ENCODE measurements around the gene LTO1. TPM values are rescaled to one million over a fixed set of nuclear protein-coding genes. Genes with fewer than 3 reads are reported as not detected.

LTO1 gene
- total RNA-seq, 1 experiment from 2014 or later = 36.7 TPM

- CTCF ChIA-PET = no interaction called here
- Mint-ChIP-seq H3K27me3 (ENCODE audit: unreplicated experiment) (no peaks in the 10 kb centered on the region), H3K4me1 (ENCODE audit: low read depth, unreplicated experiment) (no peaks in the 10 kb centered on the region), H3K36me3 (ENCODE audit: insufficient read depth, unreplicated experiment) (peaks cover 30% of the 10 kb centered on the region), H3K9me3 (ENCODE audit: low read depth, unreplicated experiment) (no peaks in the 10 kb centered on the region), H3K4me3 (ENCODE audit: low read depth, unreplicated experiment) (no peak overlapping the region), H3K27ac (ENCODE audit: unreplicated experiment) (no peak overlapping the region)
- no peak for TF ChIP-seq CTCF (IDR thresholded peaks at IDR 0.05; ENCODE audit: unreplicated experiment)
- no peak for DNase-seq
- intact Hi-C loops (cut with micrococcal nuclease; ENCODE audit: unreplicated experiment) = no loop called here
- no TSS peak for BruUV-seq (replicated peaks)
Measured at GRCh38 chr11:69661413-69661715, 13.8 kb downstream of the LTO1 start.

- H3K36me3 Mint-ChIP-seq (ENCODE audit: insufficient read depth, unreplicated experiment) = peaks cover 34% of the 10 kb centered on the region
- TF ChIP-seq CTCF (IDR thresholded peaks at IDR 0.05; ENCODE audit: unreplicated experiment) = no peak
- H3K4me3 Mint-ChIP-seq (ENCODE audit: low read depth, unreplicated experiment) = no peak overlapping the region
- H3K9me3 Mint-ChIP-seq (ENCODE audit: low read depth, unreplicated experiment) = no peaks in the 10 kb centered on the region
- no peak for DNase-seq
- H3K4me1 Mint-ChIP-seq (ENCODE audit: low read depth, unreplicated experiment) = no peaks in the 10 kb centered on the region
- intact Hi-C loops (cut with micrococcal nuclease; ENCODE audit: unreplicated experiment) = no loop called here
- CTCF ChIA-PET = interaction anchor here (0.6 kb wide), 2 partner anchors 540 to 559 kb away, joined by 3 to 4 read pairs; no protein-coding TSS in a partner anchor
- H3K27ac Mint-ChIP-seq (ENCODE audit: unreplicated experiment) = no peak overlapping the region
- H3K27me3 Mint-ChIP-seq (ENCODE audit: unreplicated experiment) = no peaks in the 10 kb centered on the region
- no TSS peak for BruUV-seq (replicated peaks)
Measured at GRCh38 chr11:69660001-69660500, 15.1 kb downstream of the LTO1 start.

- no peak overlapping the region for H3K4me3 Mint-ChIP-seq (ENCODE audit: low read depth, unreplicated experiment)
- H3K4me1 Mint-ChIP-seq (ENCODE audit: low read depth, unreplicated experiment) = no peaks in the 10 kb centered on the region
- peaks cover 34% of the 10 kb centered on the region for H3K36me3 Mint-ChIP-seq (ENCODE audit: insufficient read depth, unreplicated experiment)
- no peaks in the 10 kb centered on the region for H3K9me3 Mint-ChIP-seq (ENCODE audit: low read depth, unreplicated experiment)
- BruUV-seq (replicated peaks) = no TSS peak
- no peaks in the 10 kb centered on the region for H3K27me3 Mint-ChIP-seq (ENCODE audit: unreplicated experiment)
- no peak for DNase-seq
- no peak for TF ChIP-seq CTCF (IDR thresholded peaks at IDR 0.05; ENCODE audit: unreplicated experiment)
- intact Hi-C loops (cut with micrococcal nuclease; ENCODE audit: unreplicated experiment) = no loop called here
- H3K27ac Mint-ChIP-seq (ENCODE audit: unreplicated experiment) = no peak overlapping the region
- CTCF ChIA-PET = interaction anchor here (0.6 kb wide), 1 partner anchor 558 kb away, joined by 3 read pairs; no protein-coding TSS in a partner anchor
Measured at GRCh38 chr11:69659591-69659990, 15.6 kb downstream of the LTO1 start.

- intact Hi-C loops (cut with micrococcal nuclease; ENCODE audit: unreplicated experiment) = no loop called here
- Mint-ChIP-seq H3K4me1 (ENCODE audit: low read depth, unreplicated experiment) (no peaks in the 10 kb centered on the region), H3K36me3 (ENCODE audit: insufficient read depth, unreplicated experiment) (peaks cover 34% of the 10 kb centered on the region), H3K27me3 (ENCODE audit: unreplicated experiment) (no peaks in the 10 kb centered on the region), H3K9me3 (ENCODE audit: low read depth, unreplicated experiment) (no peaks in the 10 kb centered on the region), H3K4me3 (ENCODE audit: low read depth, unreplicated experiment) (no peak overlapping the region), H3K27ac (ENCODE audit: unreplicated experiment) (no peak overlapping the region)
- DNase-seq = no peak
- CTCF ChIA-PET = no interaction called here
- no TSS peak for BruUV-seq (replicated peaks)
- no peak for TF ChIP-seq CTCF (IDR thresholded peaks at IDR 0.05; ENCODE audit: unreplicated experiment)
Measured at GRCh38 chr11:69658626-69659450, 16.3 kb downstream of the LTO1 start.
